SH-SY5Y (cell line): ENCODE results near the gene C1QTNF7.

Experiments
- GATA2 ChIP-seq: IDR thresholded peaks from 2 replicates; pipeline ENCODE4 v1.6.1; 2011; ENCODE audit warnings: mild to moderate bottlenecking, low read depth, low read length
- GATA3 ChIP-seq: IDR thresholded peaks from 2 replicates; pipeline ENCODE4 v1.6.1; 2011; ENCODE audit warnings: low read depth, mild to moderate bottlenecking, low read length, moderate library complexity

Gene C1QTNF7, protein sequence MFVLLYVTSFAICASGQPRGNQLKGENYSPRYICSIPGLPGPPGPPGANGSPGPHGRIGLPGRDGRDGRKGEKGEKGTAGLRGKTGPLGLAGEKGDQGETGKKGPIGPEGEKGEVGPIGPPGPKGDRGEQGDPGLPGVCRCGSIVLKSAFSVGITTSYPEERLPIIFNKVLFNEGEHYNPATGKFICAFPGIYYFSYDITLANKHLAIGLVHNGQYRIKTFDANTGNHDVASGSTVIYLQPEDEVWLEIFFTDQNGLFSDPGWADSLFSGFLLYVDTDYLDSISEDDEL

DNA sequence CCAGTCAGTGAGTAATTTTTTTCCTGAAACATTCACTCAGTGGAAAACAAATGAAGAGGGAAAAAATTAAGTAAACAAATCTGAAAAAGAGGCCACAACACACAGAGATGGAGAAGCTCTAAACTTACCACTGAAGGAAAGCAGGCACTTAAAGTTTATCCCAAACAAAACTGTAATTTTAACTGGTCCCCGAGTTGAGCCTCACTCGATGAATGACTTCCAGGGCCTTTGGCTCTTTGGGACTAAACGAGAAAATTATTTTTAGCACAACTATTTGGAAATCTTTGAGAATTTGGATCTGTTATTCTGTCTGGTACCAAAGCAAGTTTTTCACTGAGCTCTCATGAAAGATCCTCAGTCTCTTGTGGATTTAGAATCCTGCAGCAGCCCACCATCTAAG, at the start of gene C1QTNF7:
Gene C1QTNF7 (plus strand): TSS at position 333 of the 400 bp plus-strand sequence. CDS start 7,711 bp downstream, outside the sequence.
- TF ChIP-seq GATA2 (no peak), GATA3 (no peak)

DNA sequence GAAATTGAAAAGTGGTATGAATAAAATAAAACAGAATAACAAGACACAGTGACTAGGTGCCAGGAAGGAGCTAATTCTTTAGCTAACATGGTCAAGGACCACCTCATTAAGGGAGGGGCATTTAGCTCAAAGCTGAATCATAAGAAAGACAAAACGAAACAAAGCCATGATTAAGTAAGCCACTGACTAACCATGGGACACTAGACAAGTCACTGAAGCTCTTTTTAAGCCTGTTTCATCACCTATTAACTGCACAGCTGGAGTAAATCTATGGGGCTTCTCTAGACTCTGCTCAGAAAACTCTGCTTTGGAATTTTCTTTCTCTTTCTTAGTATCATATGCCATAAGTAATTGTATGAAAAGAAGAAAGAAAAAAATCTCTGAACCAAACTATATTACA, 49.8 kb upstream of the C1QTNF7 start:
- TF ChIP-seq GATA2: no peak
- TF ChIP-seq GATA3: no peak

DNA sequence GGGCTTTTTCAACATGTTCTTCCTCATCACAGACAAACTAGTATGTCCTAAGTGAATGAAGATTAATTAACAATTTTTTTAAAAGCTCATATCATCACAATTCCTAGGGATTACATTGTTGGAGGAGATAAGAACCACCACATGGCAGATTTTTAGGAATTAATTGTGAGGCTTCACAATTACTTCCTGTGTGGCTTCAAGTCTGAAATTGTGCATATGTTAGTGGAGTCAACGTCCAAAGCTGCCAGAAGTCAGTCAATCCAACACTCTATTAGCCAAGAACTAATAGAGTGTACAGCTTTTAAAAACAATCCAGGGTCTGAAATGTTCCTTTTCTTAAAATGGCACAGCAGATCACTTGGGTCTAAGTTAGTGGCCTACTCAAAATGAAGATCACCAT, 49.3 kb upstream of the C1QTNF7 start:
- no peak for TF ChIP-seq GATA2
- TF ChIP-seq GATA3: no peak

DNA sequence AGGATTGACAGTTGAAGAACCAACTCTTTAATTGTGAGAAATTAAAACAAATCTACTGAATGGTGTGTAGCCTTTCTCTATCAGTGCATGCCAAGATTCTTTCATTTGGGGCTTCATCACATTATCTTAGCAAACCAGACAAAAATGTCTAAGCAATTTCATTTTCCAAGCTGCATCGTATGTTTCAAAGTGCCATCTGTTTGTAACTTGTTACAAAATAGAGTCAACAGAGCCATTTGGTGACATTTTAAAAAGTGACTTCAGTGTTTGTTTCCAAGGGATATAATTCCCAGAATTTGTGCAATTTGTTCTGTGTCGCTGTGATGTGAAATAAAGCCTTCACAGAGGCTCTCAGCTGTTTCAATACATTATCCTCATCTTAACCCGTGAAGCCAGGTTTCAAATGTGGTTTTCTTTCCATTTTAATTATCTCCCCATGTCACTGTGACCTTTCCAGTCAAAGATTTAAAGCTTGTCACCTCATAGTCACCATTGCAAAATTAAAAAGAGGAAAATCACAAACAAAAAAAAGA, 46.0 kb upstream of the C1QTNF7 start:
- no peak for TF ChIP-seq GATA2

DNA sequence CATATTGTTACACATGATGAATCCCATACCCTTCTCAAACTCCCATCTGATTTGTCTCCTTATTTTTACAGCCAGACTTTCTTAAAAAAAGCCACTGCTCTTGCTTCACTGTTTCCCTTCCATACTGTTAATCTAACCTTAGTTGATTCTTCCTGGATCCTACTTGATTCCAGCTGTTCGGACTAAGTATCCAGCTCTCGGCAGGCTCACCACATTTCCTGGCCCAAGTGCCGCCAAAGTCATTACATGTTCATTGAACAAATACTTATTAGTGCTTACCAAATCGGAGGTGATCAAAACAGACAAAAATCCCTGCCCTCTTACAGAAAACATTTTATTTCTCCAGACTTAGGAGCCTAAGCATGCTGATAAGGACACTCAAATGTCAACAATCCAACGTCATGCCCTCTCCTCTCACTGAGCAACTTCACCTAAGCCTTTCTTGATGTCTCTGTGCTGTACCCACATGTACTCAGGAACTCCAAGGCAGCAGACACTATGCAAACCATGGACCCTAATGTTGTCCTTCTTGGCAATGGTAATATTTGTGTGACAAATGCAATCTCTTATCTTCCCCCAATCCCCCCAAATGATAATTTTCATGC, 45.1 kb upstream of the C1QTNF7 start:
- TF ChIP-seq GATA2 (no peak), GATA3 (no peak)

DNA sequence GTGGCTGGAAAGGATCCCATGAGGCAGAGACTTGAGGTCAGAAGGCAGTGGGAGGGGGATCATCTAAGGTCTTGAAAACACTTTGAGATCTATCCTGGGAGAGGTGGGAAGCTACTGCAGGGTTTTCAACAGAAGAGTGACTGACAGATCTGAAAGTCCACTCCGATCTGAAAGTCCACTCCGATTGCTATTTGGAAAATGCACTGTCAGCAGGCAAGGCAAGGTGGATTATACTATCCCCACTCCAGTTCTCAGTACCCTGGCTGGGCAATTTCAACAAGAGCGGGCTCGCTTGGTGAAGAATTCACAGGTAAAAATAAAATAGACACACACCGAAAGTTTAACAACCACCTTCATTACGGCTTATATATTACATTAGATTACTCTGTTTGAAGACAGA, 42.3 kb upstream of the C1QTNF7 start:
- TF ChIP-seq GATA2 (no peak), GATA3 (no peak)

DNA sequence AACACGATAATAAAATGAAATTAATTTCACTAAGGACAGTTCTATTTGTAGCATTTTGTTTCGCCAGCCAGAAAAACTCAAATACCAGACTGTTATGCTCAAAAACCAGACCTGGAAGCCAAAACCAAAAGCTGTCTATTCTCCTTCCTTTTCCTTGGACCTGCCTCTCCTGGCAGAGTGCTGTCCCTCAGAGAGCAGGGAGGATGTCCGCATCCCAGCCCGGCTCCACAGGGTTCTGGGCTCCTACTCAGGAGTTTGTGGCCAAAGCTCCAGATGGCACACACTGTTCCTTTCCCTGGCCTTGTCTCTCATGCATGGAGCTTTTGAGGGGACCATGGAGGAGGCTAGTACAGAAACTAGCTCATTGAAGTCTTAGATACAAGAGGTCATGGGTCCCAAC, 41.9 kb upstream of the C1QTNF7 start:
- TF ChIP-seq GATA3: no peak
- TF ChIP-seq GATA2: no peak

DNA sequence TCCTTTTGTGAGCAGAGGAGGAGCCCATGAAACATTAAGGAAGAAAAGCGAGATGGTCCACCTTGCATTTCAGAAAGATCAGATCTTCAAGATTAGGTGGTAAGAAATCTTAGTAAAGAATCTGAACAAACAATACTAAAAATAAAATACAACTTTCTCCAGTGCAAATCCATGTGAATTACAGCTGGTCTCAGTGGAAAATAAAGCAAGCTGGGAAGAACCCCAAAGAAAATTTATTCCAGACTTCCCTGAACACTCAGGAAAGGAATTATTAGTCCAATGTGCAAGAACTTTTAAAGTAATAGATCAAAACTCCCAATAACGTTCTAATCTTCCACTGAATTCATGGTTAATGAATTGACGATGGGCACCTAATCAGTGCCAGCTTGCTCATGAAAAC, 37.3 kb upstream of the C1QTNF7 start:
- TF ChIP-seq GATA3 (no peak), GATA2 (no peak)

DNA sequence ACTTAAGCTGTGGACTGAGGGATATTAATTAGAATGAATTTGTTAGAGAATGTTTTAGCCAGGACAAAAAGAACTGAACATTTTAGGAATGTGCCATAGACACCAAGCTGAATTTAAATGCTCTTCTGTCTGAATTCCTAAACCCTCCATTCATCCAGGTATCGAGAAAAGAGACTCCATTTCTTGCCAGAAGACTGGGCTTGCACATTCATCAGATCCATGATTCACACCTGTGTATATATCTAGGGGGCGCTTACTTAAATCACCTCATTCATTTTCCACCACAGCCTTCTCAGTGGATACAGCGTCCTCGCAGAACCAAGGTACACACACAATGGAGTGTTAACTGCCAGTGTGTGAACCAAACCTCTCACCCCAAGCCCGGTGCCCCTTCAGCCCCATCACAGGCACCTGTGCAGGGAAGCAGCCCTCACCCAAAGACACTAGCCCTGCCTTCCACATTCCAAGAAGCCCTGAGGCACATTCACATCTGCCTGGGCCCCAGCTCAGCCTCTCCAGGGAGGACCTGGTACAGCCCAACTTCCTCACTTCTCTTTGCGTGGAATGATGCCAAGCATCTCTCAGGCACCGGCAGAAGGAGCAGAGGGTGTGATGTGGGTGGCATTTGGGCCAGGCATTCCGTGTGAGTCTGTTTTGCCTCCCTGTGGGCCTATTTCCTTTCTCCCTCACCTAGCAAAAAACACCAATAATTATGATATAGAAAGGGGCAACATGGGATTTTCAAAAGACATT, 35.6 kb upstream of the C1QTNF7 start:
- TF ChIP-seq GATA2 (no peak), GATA3 (no peak)

DNA sequence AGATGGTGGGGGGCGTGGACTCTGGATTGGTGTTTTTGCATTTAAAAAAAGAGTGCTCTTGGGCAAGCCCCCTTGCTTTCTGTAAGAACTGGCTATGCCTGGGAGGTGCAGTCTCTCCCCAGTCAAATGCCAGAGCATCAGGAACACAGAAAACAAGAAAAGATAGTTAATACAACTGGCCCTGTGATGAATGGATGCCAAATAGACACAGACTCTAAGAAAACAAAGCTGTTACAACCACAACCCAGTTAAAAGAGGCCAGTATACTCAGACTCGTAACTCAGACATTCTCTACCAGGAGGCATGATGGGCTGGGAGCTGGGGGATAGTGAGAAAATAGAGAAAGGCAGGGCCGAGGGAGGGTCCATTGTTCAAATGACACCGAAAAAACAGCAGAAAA, 32.5 kb upstream of the C1QTNF7 start:
- TF ChIP-seq GATA2 (no peak), GATA3 (no peak)

DNA sequence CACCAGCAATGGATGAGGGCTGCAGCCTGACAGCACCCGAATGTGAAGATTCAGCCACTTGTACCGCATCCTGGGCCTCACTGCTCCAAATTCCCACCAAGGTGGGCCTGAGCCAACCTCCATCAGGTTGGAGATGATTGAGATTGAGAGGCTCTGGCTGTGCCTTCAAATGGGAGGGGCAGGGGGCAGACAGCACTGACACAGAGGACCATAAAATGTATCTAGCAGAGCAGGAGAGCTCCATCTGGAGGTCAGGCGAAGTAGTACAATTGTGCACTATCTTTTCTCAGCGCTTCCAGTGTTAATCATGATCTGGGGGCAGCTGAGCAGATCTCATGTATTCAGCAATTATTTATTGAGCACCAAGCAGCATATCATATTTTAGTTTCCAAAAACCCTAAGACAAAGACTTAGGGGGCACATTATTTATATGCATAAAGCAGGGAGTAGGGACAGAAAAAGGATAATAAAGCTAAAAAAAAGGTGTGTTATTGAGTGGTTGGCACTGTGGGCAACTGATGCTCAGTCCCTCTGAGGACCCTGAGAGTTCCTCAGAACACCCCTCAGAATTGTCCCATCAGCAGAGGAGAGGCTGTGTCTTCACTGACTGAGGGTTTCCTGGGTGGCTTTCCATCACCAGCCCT, 31.6 kb upstream of the C1QTNF7 start:
- no peak for TF ChIP-seq GATA3
- no peak for TF ChIP-seq GATA2

DNA sequence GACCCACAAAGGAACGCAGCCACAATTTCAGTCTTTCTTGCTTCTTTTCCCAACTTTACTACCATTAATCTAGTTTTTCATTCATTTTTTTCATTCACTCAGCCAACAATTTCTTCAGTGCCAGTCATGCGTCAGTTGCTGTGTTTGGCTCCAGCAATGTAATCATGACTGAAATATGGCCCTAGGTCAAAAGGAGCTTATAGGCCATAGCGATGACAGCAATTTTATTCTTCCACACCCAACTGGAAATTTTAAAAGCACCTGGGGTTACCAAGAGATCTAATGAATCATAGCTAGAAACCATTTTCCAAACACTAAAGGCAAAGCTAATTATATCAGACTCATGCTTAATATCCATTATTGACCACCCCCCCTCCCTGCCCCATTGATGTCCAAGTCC, 29.8 kb upstream of the C1QTNF7 start:
- TF ChIP-seq GATA2: no peak
- TF ChIP-seq GATA3: no peak

DNA sequence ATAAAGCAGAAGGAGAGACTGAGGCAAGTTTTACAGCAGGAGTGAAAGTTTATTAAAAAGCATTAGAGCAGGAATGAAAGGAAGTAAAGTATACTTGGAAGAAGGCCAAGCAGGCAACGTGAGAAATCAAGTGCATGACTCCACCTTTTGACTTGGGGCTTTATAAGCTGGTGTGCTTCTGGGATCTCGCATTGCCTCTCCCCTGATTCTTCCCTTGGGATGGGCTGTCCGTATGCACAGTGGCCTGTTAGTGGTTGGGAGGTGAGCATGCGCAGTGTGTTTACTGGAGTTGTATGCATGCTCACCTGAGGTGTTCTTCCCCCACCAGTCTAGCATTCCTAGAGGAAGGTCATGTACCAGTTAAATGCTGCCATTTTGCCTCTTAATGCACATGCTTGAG, 29.1 kb upstream of the C1QTNF7 start:
- TF ChIP-seq GATA3 (no peak), GATA2 (no peak)

DNA sequence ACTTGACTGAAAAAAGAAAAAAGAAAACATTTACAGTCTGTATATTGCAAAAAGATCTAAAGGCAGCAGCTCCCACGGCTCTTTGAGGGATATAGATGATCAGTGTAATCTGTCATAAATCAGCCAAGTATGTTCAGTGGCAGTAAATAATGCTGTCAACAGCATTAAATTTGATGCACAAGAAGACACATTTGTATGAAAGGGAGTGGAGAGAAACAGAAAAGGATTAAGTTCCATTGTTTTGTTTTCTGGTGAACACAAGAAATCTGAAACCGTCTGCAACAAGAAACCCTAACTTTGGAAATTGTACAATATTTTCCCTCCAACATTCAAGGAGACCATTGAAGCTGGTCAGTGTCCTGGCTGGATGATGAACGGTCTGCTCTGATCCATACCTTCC, 27.6 kb upstream of the C1QTNF7 start:
- TF ChIP-seq GATA3: no peak
- no peak for TF ChIP-seq GATA2
